ENCODE data around the gene ST7.

- TF ChIP-seq CTCF (IDR thresholded peaks at IDR 0.05) (no peak), POLR2AphosphoS5 (IDR thresholded peaks at IDR 0.05) (no peak), POLR2A (IDR thresholded peaks at IDR 0.05) (no peak), EP300 (IDR thresholded peaks at IDR 0.05) (no peak)
Observed at GRCh38 chr7:117044664-117045063, 91.4 kb downstream of the ST7 start.

Data from sigmoid colon (tissue), 4 donors.